ENCODE data around the gene SPPL3.
A peak's percentile ranks its signal among the peaks of the same experiment; 100 is the strongest.
"Not testable (repeated sequence)": the region's sequence is repeated elsewhere in the genome, so short reads cannot be mapped to it uniquely, and the experiment has no call there.

Gene SPPL3

DNA sequence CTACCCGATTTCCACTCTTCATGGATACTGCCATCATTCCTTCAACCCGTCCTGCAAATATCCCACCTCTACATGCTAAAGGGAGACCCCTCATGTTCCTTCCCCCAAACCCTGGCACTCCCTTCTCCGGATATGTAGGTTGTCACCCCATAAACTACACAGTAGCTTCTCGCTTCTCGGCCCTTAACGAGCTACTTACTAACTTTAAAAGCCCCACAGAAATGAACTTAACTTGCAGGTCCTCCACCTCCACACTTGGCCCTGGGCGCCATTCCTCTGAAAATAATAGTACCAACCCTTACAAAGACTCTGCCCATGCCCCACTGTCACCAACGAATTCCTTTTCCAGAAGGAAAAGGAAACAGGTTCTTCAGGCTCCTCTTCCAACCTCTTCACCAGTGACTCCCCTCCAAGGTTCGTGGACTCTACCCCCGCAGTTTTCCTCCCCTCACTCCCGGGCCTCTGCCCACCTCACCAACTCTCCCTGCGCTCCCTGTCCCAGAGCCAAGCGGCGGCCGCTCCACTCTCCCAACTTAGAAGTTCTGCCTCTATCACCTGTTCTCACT lies 1.2 kb downstream of the SPPL3 start:
- peak overlapping the region; percentile 91 for H3K4me3 ChIP-seq (ENCODE audit: low read depth, low read length)
- TF ChIP-seq, protein P1, sequence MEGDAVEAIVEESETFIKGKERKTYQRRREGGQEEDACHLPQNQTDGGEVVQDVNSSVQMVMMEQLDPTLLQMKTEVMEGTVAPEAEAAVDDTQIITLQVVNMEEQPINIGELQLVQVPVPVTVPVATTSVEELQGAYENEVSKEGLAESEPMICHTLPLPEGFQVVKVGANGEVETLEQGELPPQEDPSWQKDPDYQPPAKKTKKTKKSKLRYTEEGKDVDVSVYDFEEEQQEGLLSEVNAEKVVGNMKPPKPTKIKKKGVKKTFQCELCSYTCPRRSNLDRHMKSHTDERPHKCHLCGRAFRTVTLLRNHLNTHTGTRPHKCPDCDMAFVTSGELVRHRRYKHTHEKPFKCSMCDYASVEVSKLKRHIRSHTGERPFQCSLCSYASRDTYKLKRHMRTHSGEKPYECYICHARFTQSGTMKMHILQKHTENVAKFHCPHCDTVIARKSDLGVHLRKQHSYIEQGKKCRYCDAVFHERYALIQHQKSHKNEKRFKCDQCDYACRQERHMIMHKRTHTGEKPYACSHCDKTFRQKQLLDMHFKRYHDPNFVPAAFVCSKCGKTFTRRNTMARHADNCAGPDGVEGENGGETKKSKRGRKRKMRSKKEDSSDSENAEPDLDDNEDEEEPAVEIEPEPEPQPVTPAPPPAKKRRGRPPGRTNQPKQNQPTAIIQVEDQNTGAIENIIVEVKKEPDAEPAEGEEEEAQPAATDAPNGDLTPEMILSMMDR (IDR thresholded peaks at IDR 0.05; ENCODE audit: low read depth, low read length) = no peak

DNA sequence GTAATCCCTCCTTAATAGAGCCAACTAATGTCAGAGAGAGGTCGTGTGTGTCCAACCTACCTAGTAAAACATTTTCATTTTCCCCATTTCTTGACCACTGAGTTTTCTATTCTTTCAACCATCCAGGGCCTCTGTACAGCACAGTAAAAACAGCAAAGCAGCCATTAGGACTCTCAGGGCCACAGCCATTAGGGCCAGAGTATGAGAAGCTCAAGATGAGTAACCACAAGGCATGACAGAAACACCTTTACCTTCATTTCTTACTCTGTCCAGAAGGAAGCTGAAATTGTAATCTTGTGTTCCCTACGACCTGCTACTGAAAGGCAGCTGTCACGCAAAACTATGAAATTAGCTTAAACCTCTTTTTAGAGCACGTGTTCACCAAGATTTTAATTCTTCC lies 2.3 kb downstream of the SPPL3 start:
- TF ChIP-seq, protein P1 (IDR thresholded peaks at IDR 0.05; ENCODE audit: low read depth, low read length) = no peak
- no peak overlapping the region for H3K4me3 ChIP-seq (ENCODE audit: low read depth, low read length)

DNA sequence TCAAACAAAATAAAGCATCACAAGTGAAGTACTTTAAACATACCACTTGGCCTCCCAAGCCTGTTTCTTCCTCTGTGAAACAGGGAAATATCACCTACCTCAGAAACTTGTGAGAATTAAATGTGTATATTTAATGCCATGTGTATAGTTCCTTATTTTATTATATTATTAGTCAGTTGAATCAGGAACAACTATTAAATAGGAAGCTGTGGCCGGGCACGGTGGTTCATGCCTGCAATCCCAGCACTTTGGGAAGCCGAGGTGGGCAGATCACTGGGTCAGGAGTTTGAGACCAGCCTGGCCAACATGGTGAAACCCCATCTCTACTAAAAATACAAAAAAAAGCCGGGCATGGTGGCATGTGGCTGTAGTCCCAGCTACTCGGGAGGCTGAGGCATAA lies 3.1 kb downstream of the SPPL3 start:
- H3K4me3 ChIP-seq (ENCODE audit: low read depth, low read length) = not testable (repeated sequence)

DNA sequence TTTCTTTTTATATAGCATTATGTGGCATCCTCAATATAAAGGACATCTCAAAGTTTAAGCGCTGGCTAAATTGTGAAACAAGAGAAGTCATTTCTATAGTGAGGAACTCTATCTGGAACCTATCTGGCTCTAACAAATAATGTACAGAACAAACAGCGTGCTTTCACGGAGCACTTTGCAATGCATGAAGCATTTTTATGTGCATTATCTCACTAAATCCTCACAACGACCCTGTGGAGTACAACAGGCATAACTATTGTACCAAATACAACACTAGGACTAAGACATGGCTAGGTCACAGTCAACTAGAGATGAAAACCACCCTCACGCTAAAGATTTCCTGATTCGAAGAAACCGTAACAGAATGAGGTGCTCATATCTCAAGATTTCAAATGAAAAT lies 8.6 kb downstream of the SPPL3 start:
- TF ChIP-seq, protein P1 (IDR thresholded peaks at IDR 0.05; ENCODE audit: low read depth, low read length) = no peak
- H3K4me3 ChIP-seq (ENCODE audit: low read depth, low read length) = no peak overlapping the region

DNA sequence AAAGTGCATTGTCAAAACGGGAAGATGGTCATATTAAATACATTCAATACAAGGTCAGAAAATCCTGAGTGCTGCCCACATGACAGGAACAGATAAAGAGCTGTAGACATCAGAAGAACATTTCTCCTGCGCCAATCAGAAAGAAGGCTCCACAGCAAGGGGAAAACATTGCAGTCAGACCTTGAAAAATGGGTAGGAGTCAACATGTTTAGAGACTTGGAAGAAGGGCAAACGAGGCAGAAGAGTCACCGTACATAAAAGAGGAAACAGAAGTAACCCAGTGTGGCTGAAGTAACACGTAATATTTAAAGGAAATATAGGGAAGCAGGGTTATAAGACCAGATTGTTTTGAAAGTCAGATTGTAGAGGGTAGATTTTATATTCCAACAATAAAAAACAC lies 11.9 kb downstream of the SPPL3 start:
- H3K4me3 ChIP-seq (ENCODE audit: low read depth, low read length) = no peak overlapping the region
- TF ChIP-seq, protein P1 (IDR thresholded peaks at IDR 0.05; ENCODE audit: low read depth, low read length) = no peak

DNA sequence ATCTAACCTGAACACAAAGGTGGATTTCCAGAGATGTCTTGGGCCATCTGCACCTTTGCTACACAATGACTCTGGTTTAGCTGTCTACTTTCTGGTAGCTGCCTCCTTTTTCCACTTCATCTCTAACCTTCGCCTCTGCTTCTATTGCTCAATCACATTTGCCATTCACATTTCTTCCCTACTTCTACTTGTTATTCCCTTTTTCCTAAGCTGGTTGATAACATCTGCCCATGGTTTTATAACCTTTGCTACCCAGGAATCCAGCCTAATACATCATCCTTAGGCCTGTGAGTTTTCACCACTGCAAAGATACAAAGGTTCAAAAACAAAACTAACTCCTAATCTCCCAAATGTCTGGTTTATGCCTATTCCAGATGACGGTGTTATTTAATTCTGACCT lies 13.2 kb downstream of the SPPL3 start:
- TF ChIP-seq, protein P1 (IDR thresholded peaks at IDR 0.05; ENCODE audit: low read depth, low read length) = no peak
- no peak overlapping the region for H3K4me3 ChIP-seq (ENCODE audit: low read depth, low read length)

DNA sequence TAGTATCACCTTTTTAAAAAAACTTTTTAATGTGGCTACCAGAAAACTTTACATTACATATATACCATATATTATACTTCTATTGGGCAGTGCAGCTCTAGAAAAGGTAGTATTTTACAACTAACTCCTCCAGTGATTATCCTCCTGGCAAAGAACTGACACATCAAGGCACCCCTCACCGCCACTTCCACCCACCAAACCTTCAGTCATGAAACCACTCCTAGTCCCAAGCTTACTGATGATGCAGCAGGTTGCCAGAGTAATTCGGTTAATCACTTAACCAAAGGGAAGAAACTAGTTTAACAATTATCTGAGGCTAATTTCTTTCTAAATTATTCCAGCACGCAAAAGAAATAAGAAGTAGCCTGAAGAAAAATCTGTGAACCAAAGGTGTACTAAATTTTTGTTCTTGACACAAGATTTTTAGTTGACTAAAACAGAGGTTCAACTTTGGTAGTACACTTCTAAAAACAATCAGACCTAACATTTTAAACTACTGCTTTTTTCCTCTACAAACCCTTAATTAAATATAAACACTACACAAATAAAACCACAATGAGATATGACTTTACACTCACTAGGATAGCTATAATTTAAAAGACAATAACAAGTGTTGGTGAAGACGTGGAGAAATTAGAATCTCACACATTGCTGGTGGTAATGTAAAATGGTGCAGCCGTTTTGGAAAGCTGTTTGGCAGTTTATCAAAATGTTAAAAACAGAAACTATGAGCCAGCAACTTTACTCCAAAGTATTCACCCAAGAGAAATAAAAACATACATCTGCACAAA lies 16.7 kb downstream of the SPPL3 start:
- TF ChIP-seq, protein P1 (IDR thresholded peaks at IDR 0.05; ENCODE audit: low read depth, low read length) = no peak
- no peak overlapping the region for H3K4me3 ChIP-seq (ENCODE audit: low read depth, low read length)
